ENCODE results near the gene WDR75. TPM values are rescaled to one million over a fixed set of nuclear protein-coding genes. Genes with fewer than 3 reads are reported as not detected.

The WDR75 gene
- total and polyA plus RNA-seq, 9 of the 15 experiments (the other 6 are each of a cell fraction or from before 2014, with no cell fraction given), result 50.9 to 111 (median 76.4) TPM

DNA sequence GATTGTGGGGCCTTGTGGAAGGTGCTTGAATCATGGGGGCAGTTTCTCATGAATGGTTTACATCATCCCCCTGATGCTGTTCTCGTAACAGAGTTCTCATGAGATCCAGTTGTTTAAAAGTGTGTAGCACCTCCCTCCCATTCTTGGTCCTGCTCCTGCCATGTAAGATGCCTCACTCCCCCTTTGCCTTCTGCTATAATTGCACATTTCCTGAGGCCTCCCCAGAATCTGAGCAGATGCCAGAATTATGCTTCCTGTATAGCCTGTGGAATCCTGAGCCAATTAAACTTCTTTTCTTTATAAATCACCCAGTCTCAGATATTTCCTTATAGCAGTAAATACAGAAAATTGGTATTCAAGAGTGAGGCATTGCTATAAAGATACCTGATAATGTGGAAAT is 15.6 kb upstream of the WDR75 start (continued):
- TF ChIP-seq, protein P1, sequence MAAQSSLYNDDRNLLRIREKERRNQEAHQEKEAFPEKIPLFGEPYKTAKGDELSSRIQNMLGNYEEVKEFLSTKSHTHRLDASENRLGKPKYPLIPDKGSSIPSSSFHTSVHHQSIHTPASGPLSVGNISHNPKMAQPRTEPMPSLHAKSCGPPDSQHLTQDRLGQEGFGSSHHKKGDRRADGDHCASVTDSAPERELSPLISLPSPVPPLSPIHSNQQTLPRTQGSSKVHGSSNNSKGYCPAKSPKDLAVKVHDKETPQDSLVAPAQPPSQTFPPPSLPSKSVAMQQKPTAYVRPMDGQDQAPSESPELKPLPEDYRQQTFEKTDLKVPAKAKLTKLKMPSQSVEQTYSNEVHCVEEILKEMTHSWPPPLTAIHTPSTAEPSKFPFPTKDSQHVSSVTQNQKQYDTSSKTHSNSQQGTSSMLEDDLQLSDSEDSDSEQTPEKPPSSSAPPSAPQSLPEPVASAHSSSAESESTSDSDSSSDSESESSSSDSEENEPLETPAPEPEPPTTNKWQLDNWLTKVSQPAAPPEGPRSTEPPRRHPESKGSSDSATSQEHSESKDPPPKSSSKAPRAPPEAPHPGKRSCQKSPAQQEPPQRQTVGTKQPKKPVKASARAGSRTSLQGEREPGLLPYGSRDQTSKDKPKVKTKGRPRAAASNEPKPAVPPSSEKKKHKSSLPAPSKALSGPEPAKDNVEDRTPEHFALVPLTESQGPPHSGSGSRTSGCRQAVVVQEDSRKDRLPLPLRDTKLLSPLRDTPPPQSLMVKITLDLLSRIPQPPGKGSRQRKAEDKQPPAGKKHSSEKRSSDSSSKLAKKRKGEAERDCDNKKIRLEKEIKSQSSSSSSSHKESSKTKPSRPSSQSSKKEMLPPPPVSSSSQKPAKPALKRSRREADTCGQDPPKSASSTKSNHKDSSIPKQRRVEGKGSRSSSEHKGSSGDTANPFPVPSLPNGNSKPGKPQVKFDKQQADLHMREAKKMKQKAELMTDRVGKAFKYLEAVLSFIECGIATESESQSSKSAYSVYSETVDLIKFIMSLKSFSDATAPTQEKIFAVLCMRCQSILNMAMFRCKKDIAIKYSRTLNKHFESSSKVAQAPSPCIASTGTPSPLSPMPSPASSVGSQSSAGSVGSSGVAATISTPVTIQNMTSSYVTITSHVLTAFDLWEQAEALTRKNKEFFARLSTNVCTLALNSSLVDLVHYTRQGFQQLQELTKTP (IDR thresholded peaks at IDR 0.05; ENCODE audit: low read depth in 1 of 2, partially characterized antibody in 2 of 2), result no peak
- no peak for TF ChIP-seq U2AF2 (optimal IDR thresholded peaks at IDR 0.05; ENCODE audit: low read depth, low read length)
- TF ChIP-seq NCOA4 (IDR thresholded peaks at IDR 0.05; ENCODE audit: partially characterized antibody), result no peak
- TF ChIP-seq CREM (IDR thresholded peaks at IDR 0.05; ENCODE audit: low read depth), result no peak

DNA sequence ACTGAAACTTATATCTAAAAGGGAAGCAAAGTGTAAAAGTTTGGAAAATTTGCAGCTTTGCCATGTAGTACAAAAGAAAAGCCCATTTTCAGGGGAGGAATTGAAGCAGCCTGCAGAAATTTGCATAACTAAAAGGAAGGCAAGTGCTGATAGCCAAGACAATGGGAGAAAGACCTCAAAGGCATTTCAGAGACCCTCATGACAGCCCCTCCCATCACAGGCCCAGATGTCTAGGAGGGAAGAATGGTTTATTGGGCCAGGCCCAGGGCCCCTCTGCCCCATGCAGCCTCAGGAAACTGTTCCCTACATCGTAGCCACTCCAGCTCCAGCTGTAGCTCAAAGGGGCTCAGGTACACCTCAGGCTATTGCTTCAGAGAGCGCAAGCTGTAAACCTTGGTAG is 14.4 kb upstream of the WDR75 start:
- no peak overlapping the region for H3K9ac ChIP-seq (ENCODE audit: insufficient read depth in 1 of 2, low read depth in 2 of 2, low read length in 2 of 2)
- no peak for FAIRE-seq
- no peak overlapping the region for H2AFZ ChIP-seq (ENCODE audit: low read depth, low read length)
- in situ Hi-C loops (cut with MboI) (no loop called here), intact Hi-C loops (cut with micrococcal nuclease) (no loop called here)
- 44% methylated on average over 2 of the region's 2 CpGs for WGBS (ENCODE audit: insufficient coverage, low coverage, missing lambda C conversion rate)
- DNase-seq (ENCODE audit: extremely low read depth in 1 of 4, low spot score in 3 of 4), result no peak
- H3K9me1 ChIP-seq (ENCODE audit: control insufficient read depth, insufficient read depth, low read length), result no peaks in the 10 kb centered on the region
- no peaks in the 10 kb centered on the region for H3K36me3 ChIP-seq (ENCODE audit: control insufficient read depth, insufficient read depth, low read length)
- H3K27ac ChIP-seq (ENCODE audit: extremely low read depth, low read depth, low read length), result no peak overlapping the region
- H3K9me3 ChIP-seq (replicated peaks; ENCODE audit: control insufficient read depth, insufficient read depth, low read depth, low read length), result no peaks in the 10 kb centered on the region
- no peak overlapping the region for H3K4me2 ChIP-seq (ENCODE audit: insufficient read depth, low read length)
- peaks cover 0 to 5% of the 10 kb centered on the region in 2 experiments; a peak in 2 of 5 replicates for H3K4me1 ChIP-seq (replicated peaks in 1 of 2; ENCODE audit: control insufficient read depth in 2 of 2, insufficient read depth in 2 of 2, low read length in 2 of 2)
- BruUV-seq (replicated peaks), result no TSS peak
- POLR2A ChIA-PET, result no interaction called here
- no peaks in the 10 kb centered on the region for H4K20me1 ChIP-seq (replicated peaks; ENCODE audit: control insufficient read depth, insufficient read depth, low read length)
- ATAC-seq, result no peak
- H3K4me3 ChIP-seq, result no peak overlapping the region
- H3K79me2 ChIP-seq (ENCODE audit: control insufficient read depth, insufficient read depth, low read length), result no peaks in the 10 kb centered on the region
- H3K27me3 ChIP-seq (ENCODE audit: control insufficient read depth in 2 of 2, insufficient read depth in 2 of 2, low read length in 2 of 2), result no peaks in the 10 kb centered on the region; a peak in 1 of 5 replicates
- CTCF ChIA-PET (ENCODE audit: low intra/inter-chr PET ratio), result no interaction called here
- no peak for TF ChIP-seq MECOM (CRISPR knock-in tag; IDR thresholded peaks at IDR 0.05)
- TF ChIP-seq, protein P2, sequence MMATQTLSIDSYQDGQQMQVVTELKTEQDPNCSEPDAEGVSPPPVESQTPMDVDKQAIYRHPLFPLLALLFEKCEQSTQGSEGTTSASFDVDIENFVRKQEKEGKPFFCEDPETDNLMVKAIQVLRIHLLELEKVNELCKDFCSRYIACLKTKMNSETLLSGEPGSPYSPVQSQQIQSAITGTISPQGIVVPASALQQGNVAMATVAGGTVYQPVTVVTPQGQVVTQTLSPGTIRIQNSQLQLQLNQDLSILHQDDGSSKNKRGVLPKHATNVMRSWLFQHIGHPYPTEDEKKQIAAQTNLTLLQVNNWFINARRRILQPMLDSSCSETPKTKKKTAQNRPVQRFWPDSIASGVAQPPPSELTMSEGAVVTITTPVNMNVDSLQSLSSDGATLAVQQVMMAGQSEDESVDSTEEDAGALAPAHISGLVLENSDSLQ (IDR thresholded peaks at IDR 0.05), result no peak
- TF ChIP-seq, protein P3, sequence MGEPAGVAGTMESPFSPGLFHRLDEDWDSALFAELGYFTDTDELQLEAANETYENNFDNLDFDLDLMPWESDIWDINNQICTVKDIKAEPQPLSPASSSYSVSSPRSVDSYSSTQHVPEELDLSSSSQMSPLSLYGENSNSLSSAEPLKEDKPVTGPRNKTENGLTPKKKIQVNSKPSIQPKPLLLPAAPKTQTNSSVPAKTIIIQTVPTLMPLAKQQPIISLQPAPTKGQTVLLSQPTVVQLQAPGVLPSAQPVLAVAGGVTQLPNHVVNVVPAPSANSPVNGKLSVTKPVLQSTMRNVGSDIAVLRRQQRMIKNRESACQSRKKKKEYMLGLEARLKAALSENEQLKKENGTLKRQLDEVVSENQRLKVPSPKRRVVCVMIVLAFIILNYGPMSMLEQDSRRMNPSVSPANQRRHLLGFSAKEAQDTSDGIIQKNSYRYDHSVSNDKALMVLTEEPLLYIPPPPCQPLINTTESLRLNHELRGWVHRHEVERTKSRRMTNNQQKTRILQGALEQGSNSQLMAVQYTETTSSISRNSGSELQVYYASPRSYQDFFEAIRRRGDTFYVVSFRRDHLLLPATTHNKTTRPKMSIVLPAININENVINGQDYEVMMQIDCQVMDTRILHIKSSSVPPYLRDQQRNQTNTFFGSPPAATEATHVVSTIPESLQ (CRISPR knock-in tag; IDR thresholded peaks at IDR 0.05), result no peak
- TF ChIP-seq PHF20 (IDR thresholded peaks at IDR 0.05; ENCODE audit: partially characterized antibody), result no peak
- TF ChIP-seq, protein P4, sequence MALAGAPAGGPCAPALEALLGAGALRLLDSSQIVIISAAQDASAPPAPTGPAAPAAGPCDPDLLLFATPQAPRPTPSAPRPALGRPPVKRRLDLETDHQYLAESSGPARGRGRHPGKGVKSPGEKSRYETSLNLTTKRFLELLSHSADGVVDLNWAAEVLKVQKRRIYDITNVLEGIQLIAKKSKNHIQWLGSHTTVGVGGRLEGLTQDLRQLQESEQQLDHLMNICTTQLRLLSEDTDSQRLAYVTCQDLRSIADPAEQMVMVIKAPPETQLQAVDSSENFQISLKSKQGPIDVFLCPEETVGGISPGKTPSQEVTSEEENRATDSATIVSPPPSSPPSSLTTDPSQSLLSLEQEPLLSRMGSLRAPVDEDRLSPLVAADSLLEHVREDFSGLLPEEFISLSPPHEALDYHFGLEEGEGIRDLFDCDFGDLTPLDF (CRISPR knock-in tag; IDR thresholded peaks at IDR 0.05), result no peak
- no peak for TF ChIP-seq RBM17 (IDR thresholded peaks at IDR 0.05; ENCODE audit: borderline replicate concordance, low read depth, low read length)
- TF ChIP-seq HMGN3 (IDR thresholded peaks at IDR 0.05; ENCODE audit: borderline replicate concordance, extremely low read depth, insufficient read length, low read depth, low read length), result no peak
- no peak for TF ChIP-seq CXXC5 (CRISPR knock-in tag; IDR thresholded peaks at IDR 0.05)
